SKM-1 (cell line): Measurements from ENCODE around the gene NCAPH2.

Experiments used
- DNase-seq: peaks from one replicate; lab custom pipeline; 2025; ENCODE audit not compliant: unreplicated experiment; lab: John Stamatoyannopoulos, UW

The NCAPH2 gene

DNA sequence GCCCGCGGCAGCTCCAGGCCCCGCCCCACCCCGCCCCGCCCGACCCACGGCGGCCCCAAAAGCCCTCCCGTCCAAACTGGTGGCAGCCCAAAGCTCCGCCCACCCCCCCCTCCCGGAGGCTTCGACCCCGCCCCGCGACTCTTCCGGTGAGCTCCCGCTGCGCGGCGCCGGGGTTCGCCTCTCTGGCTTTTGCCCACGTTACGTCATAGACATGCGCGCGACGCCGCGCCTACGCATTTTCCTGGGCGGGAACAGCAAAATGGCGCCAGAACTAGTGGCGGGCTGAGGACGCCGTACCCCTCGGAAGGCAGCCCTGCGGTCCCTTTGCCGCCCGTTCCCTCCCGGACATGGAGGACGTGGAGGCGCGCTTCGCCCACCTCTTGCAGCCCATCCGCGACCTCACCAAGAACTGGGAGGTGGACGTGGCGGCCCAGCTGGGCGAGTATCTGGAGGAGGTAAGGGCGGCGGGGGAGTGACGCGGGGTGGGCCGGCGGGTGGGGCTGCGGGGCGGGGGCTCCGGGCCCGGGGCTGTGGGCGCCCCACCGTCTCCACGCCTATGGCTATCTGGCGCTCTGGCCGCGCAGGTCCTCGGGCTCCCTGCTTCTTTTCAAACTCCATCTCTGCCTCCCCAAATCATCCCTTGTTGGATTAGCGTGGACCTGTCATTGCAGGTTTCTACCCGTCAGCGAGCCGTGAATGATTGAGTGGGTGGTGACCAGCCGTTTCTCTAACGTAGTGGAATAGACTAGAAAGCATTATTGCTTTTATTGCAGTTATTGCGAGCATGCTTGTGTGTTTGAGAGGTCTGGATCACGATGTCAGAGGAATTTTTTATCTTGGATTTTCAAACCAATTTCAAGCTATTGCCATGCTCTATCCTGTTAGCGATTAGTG is at the start of gene NCAPH2:
Gene NCAPH2, plus strand, starts transcription at position 234 of the 894 bp plus-strand sequence. Its CDS starts 114 bp downstream, at position 348.
- peak; percentile 94 for DNase-seq

DNA sequence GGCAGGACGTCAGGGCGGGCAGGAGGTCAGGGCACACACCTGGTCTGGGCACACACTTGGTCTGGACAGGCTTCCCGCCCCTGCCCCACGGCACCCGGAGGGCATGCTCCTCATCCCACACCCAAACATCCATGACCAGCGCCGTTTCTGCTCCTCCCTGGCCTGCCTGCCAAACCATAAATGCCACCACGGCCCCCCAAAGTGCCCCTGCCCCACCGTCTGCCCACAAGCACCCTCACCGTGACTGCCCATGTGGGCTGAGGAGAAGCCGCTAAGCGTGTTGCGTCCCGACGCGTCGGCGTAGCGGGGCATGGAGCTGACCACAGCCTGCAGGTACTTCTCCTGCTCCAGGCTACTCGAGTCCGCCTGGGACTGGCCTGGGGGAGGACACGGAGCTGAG is 49.0 kb upstream of the NCAPH2 start:
- no peak for DNase-seq

DNA sequence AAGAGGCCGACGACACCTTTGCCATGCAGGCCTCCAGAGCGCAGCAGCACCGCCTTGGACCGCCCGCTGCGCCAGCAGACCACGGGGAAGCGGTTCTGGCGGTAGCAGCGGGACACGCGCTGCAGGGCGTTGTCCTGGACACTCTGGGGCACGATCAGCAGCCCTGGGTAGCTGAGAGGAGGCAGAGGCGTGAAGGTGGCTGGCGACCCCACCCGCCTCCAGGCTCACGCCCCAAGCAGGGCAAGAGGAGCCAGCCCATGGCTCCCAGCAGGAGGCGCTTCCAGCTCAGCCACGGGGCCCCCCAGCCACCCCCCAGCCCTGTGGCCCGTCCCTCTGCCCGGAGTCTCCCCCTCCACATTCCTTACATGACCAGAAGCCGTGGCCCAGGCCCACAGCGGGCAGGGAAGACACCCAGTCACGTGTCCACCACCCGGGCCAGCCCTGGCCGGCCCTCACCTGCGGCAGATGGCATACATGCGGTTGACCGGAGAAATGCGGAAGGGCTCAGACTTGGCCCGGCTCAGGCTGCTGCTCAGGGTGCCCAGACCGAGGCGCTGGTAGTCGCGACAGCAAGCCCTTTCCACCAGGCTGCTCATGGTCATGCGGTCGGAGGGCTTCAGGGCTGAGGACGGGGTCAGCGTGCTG is 48.4 kb upstream of the NCAPH2 start:
- no peak for DNase-seq

DNA sequence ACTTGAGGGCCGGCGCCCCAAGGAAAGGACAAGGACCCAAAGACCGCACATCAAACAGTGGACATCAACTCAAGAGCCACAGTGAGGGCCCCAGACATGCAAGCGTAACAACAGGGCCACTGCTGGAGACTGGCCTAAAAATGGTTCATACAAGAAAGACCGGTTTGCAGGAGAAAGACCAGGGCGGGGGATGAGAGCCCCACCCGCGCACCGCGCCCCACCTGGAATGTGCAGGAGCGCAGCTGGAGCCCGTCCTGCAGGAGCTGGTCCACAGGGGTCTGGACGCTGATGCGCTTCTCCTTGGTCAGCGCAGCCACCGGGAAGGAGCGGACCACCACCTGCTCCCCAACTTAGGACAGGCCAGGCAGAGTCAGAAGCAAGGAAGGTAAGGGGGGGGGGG is 47.1 kb upstream of the NCAPH2 start:
- no peak for DNase-seq

DNA sequence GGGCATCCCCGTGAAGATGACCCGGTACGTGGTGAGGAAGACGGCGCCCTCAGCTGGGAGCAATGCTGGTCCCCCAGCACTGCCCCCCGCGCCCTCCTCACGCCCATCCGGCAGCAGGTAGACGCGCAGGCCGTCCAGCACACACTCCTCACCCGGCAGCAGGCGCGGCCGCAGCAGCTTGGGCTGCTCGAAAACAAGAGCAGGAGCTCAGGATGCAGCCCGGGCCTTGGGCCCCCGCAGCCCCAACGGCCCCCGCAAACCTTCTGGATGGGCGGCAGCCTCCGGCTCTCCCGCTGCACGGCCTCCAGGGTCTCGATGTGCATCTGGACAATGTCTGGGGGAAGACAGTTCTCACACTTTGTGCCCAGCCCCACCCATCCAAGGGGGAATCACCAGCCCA is 46.5 kb upstream of the NCAPH2 start:
- no peak for DNase-seq

DNA sequence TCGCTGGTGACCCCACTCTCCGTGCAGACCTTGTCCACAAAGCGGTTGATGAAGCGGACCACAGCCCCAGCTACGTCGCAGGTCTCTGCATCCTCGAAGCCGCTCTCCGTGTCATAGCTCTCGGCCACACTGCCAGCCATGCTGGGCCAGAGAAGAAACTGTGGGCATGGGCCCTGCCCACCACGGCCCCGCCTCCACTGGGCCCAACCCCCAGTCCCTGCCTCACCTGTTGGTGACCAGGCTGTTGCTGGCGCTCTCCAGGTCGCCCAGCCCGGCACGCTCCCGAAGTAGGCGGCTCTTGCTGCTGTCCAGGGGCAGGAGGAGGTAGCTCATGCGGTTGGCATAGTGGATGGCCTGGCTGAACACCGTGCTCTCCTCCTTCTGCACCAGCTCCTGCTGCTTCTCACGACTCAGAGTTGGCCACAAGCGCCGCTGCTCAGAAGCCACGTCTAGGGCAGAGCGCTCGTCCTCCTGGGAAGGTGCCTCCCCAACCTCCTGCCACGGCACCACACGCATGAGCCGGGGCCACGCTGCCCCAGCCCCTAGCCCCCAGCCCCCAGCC is 46.0 kb upstream of the NCAPH2 start:
- no peak for DNase-seq

DNA sequence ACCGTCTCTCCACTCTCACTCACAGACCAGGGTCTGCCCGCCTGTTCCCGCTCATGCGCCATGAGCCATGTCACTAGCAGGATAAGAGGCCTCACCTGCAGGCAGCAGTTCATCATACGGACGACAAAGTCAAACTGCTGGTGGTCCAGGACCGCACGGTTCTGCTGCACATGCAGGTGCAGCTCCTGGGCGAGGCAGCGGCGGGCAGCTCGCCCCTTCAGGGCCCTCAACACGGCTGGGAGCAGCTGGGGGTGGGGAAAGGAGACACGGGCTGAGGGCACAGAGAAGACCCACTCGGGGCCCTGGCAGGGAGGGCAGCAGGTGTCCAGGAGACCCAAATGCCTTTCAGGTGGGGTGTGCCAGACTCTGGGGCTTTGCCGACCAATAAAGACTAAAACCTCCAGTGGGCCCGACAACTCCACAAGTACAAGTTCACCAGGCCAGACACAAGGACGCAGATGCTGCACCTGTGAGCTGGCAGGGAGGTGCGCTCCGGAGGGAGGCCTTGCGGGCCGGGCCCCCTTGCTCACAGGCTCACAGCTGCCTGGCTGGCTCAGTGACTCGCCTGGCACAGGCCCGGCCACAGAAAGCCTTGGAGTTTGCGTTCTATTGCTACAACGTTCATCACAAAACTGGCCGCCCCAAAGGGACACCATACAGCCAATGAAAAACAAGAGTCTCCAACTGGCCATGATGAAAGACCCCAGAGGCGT is 44.7 kb upstream of the NCAPH2 start:
- no peak for DNase-seq

DNA sequence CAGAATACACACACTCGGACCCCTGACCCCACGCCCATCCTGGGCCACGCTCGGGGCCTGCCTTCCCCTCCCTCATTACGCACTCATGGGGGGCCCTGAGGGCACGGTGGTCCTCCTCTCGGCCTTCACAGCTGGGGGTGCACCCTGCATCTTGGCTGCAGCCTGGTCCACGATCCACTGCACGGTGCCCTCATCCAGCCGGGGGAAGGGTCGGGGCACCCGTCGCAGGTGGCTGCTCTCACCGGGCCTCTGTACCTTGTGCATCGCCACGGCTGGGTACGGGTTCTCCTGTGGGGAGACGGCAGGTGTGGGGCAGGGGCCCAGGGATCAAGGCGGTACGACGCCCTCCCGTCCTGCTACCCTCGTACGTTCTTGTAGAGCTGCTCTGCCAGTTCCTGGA is 43.6 kb upstream of the NCAPH2 start:
- no peak for DNase-seq

DNA sequence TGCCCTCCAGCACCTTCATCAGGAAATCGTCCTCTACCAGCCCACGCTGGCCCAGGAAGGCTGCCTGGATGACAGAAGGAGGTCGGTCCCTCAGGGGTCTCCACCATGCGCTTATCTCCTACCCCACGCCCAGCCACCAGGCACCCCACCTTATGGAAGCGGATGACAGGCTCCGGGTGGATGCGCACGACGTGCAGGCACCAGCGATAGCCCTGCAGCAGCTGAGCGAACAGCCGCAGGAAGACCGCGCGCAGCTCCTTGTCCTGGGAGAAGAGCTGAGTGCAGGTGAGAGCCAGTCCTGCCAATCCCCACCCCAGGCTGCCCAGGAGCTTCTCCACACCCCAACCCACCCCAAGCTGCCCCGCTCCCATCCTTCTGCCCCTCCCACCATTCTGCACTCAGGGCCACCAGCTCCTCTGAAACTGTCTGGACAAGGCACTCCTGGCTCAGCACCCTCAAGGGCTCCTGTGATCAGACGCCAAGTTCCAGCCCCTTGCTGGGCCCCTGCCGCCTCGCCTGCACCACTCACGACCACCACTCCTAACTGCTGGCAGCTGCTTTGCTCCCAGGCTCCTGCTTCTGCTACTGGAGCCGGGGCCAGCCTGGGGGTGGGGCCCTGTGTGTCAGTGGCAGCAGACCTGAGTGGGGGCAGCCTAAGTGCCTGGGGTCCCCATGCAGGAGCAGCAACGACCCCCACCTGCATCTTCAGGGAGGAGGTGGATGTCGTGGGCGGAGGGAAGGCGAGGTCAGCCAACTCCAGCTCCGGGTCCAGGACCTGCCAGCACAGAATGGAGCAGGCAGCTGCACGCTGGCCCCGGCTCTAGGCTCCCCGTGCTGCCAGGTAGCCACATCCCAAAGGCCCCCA is 42.7 kb upstream of the NCAPH2 start:
- DNase-seq = no peak

DNA sequence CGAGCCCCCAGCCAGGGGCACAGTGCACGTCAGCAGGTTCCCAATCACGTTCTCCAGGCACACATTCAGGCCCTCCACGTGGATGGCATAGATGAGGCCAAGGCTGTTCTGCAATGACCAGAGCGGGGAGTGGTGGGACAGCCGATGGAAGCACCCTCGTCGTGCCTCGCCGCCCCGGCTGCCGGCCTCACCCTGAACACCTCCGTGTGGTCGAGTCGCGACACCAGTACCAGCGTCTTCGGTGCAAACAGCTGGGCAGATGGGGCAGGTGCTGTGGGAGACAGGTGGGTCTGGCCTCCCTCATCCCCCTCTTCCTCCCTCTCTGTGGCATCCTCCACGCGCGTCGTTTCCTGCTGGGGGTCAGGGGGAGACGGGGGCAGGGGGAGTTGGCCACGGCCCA is 40.7 kb upstream of the NCAPH2 start:
- DNase-seq = no peak

DNA sequence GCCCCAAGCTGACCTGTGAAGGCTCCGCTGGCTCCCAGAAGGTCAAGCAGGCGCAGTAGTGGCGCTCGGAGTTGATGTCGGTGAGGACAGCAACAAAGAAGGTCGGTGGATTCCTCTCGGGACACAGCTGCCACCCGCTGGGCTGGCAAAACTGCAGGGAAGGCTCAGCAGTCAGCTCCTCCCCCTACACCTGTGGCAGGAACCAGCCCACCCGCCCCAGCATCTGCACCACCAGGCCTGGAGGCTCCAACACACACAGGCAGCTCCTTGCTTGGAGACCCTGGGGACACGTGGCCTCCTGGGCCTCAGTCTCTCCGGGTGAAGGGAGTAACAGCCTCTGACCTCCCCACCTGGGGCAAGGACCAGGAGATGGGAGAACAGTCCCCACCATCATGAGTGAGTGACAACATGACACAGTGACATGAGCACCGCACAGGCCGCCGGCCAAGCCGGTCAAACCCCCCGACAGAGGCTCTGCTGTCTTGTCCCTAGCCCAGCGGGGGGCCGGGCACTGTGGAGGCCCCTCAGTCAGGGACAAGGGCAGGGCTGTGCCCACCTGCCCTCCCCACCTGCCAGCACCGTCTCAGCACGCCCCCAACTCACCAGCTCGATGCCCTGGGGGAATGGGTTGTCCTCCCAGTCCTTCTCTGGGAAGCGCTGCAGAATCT is 40.1 kb upstream of the NCAPH2 start:
- no peak for DNase-seq

DNA sequence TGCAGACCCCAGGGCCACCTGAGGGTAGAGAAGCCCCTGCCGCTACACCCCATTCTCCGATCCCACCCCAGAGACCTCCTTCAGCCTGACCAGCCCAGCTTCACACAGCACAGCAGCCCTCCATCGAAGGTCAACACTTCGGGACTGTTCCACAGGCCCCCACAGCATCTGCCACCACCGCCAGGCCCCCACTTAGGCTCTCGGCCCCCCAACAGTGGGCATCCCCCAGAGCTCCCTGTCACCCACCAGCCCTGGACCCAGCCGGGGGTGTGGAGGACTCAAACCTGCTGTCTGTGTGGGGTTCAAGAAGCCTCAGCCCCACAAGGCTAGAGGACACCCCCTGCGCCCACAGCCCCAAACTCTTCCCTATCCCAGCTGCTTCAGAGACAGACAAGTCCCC is 39.4 kb upstream of the NCAPH2 start:
- no peak for DNase-seq

DNA sequence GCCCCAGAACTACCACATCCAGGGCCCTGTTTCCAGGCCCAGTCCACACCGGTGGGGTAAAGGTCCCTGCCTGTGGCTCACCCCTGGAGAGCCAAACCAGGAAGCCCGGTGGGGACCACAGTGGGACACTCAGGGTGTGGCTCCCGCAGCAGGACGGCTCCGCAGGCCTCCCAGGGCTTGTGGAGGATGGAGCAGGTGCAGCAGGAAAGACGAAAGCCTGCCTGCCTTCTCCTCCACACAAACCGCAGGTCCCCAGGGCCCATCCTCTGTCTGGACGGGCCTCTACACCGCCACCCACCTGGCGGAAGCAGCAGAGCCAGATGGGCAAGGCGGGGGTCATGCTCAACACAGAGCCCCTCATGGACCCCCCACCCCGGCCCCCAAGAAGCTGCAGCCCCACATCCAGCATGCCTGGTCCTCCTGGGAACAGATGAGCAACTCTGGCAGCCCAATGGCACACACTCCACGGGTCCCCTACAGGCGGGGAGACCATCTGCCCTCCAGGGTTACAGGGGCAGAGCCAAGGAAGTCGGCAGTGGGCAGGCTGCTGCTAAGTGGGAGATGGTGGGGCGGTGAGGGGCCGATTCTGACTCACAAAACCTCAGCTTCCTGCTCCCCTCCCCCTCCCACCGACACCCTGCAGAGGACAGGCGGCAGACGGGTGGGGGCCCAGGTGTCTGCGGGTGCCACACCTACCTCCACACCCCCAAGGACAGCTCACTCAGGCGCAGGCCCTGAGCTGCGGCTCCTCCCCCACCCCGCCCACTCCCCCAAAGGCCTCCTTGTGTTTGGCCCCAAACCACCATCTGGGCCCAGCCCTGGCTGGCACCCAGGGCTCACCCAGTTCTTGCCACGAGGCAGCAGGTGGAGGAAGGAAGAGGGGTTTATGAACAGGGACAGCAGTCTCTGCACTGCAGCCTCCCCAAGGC is 38.4 kb upstream of the NCAPH2 start:
- peak; percentile 47 for DNase-seq

DNA sequence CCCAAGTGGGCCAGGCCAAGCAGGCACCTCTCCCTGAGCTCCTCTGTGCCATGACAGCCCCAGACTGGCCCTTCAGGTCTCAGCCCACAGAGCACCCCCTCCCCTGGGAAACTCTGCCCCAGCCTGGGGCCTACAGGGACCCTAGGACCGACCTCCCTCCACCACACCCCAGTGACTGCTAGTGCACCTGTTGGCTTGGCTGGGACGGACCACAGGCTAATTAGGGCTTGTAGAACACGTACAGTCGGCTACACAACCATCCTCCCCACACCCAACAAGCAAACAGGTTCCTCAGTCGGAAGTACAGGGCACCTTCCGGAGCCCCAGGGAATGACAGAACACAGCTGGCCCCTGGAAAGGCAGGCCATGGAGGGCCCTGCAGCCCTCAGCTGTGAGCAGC is 37.5 kb upstream of the NCAPH2 start:
- no peak for DNase-seq

DNA sequence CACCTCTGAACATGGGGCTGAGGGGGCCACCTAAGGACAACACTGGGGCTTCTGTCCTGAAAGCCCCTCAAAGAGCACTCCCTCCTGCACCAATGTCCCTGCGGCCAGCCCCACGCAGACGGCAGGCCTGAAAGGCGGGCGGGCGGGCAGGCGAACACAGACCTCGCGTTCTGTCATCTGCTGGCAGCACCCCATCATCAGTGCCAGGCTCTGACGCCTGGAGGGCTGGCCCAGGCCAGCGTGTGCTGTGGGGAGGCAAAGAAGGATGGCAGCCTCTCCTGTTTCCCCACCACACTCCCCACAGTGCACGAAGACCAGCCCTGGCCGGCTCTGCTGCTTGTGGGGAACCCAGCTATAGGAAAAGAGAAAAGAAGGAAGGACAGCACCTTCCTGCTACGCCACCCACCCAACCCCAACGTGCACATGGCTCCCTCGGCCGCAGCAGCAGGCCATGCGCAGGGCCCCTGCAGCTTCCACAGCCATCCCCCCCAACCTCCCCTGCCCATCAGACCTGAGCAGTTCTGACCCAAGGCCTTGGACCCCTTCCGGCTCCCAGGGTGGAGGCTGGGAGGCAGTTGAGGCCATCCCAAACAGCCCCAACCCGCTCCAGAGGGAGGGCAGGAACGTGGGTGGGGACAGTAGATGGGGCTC is 36.7 kb upstream of the NCAPH2 start:
- no peak for DNase-seq

DNA sequence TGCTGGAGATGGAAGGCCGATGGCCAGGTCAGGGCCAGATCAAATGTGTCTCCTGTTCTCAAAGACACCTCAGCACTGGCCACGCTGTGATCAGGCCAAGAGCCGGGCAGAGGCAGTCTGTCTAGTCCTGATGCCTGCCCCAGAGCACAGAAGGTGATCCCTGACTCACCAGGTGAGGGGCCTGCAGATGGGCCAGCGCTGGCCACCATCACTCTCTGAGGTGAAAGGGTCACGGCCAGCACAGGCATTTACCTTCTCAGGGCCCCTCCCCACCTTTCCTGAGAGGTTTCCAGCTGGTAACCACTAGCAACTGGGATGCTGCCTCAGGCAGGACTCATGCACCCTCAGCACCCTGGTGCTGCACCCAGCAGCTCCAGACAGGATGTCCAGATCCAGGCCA is 36.1 kb upstream of the NCAPH2 start:
- no peak for DNase-seq

DNA sequence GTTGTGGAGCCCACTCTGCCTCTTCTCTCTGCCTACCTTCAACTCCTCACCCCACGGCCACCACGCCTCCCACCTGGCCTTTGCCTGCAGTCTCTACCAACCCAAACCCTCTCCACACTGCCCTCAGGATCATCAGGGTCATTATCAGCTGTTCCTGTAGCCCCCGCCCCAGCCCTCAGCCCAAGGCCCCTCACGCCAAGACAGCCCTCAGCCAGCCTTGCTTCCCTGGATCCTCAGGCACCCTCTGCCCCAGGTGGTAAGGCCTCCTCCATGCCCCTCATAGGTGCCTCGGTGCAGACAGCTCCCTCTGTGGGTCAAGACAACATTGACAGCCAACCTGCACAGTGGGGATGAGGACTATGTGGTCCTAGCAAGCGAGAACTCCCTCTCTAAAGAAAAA is 34.9 kb upstream of the NCAPH2 start:
- DNase-seq = no peak

DNA sequence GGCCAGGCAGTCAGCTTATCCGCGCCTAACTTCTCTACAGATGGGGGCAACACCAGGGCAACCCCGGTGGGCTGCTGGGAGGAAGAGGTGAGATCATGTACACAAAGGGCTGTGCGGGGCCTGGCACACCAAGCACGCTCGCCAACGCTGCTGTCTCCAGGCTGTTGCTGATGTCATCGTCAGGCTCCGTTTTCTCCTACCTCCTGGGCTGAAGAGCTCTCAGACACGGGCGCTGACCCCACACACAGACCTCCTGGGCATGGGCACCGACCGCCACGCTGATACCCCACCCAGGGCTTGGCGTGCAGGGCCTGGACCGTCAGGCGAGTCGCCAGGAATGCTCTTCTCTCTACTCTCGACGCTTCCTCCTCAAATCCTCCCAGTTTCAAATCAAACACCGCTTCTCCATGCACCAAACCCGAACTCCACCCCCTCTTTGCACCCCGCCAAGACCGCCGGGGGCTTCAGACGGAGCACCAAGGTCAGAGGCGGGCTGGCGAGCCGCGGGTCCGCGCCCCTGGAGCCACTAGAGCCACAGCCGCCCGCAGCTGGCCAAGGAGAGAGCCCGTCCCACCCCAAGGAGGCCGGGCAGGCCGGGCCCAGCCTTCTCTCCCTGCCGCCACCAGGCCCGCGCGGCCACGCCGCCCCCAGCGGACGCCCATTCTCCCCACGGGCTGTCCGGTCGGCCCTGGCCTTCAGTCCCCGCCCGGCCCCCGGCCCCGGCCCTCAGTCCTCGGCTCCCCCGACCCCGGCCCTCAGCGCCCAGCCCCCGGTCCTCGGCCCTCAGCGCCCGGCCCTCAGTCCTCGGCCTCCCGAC is 34.0 kb upstream of the NCAPH2 start:
- DNase-seq = no peak
